GM13976 (cell line): ENCODE data around the gene PSMA6.
"Not testable (repeated sequence)": the region's sequence is repeated elsewhere in the genome, so short reads cannot be mapped to it uniquely, and the experiment has no call there.

Experiments used
- DNase-seq: peaks from one replicate; pipeline ENCODE4 v3.0.0; 2012; ENCODE audit warnings: low spot score
- CTCF ChIP-seq: IDR thresholded peaks from 2 replicates; pipeline ENCODE4 v1.5.1; 2012; ENCODE audit warnings: borderline replicate concordance, mild to moderate bottlenecking; ENCODE audit not compliant: insufficient read depth; ENCODE audit errors: extremely low read depth, missing control alignments, control extremely low read depth
- in situ Hi-C: fragments of 300-500 bp; cut with MboI; formaldehyde crosslinking; loops from one replicate; pipeline ENCODE4 v1.12.0; 2022; ENCODE audit warnings: low sequenced_read_pairs, mixed read lengths, inconsistent platforms; ENCODE audit not compliant: unreplicated experiment

Gene PSMA6

GRCh38 chr14:35353409-35354172 is 61.4 kb downstream of the PSMA6 start:
- TF ChIP-seq CTCF = no peak
- DNase-seq = no peak
- in situ Hi-C loops = no loop called here

- in situ Hi-C loops, DNase-seq: not testable (repeated sequence)
These were observed 63.1 kb downstream of the PSMA6 start for GRCh38 chr14:35355235-35355634.

GRCh38 chr14:35355981-35356841 is 64.0 kb downstream of the PSMA6 start:
- TF ChIP-seq CTCF = no peak
- in situ Hi-C loops = no loop called here
- no peak for DNase-seq

- not testable (repeated sequence) for DNase-seq
These were observed 67.5 kb downstream of the PSMA6 start for GRCh38 chr14:35359655-35360054.

GRCh38 chr14:35361141-35361480 is 68.9 kb downstream of the PSMA6 start:
- TF ChIP-seq CTCF = no peak
- no peak for DNase-seq
- in situ Hi-C loops = no loop called here

More at GRCh38 chr14:35359655-35360054, 67.5 kb downstream of the PSMA6 start:
- in situ Hi-C loops = not testable (repeated sequence)

GRCh38 chr14:35362450-35362849 is 70.3 kb downstream of the PSMA6 start:
- in situ Hi-C loops = no loop called here

GRCh38 chr14:35362911-35363374 is 70.8 kb downstream of the PSMA6 start:
- no peak for TF ChIP-seq CTCF
- in situ Hi-C loops = no loop called here
- no peak for DNase-seq

More at GRCh38 chr14:35362450-35362849, 70.3 kb downstream of the PSMA6 start:
- no peak for DNase-seq
- TF ChIP-seq CTCF = no peak
